GM21447 (cell line): ENCODE results near the gene TNFRSF25.

Experiments
- ATAC-seq: cut with Tn5 transposase; IDR thresholded peaks from one replicate; pipeline ENCODE4 v1.9.1; 2021; ENCODE audit not compliant: unreplicated experiment

The TNFRSF25 gene

GRCh38 chr1:6466023-6466422, at the start of gene TNFRSF25:
Gene TNFRSF25 (minus strand): TSS chr1:6466173. CDS start chr1:6466107, 66 bp downstream.
- no peak for ATAC-seq

GRCh38 chr1:6515771-6516170, 49.8 kb upstream of the TNFRSF25 start:
- no peak for ATAC-seq

GRCh38 chr1:6513320-6513801, 47.4 kb upstream of the TNFRSF25 start:
- ATAC-seq = no peak

GRCh38 chr1:6512908-6513280, 46.9 kb upstream of the TNFRSF25 start:
- no peak for ATAC-seq

GRCh38 chr1:6512245-6512907, 46.4 kb upstream of the TNFRSF25 start:
- no peak for ATAC-seq

GRCh38 chr1:6511561-6512244, 45.7 kb upstream of the TNFRSF25 start:
- ATAC-seq = no peak

- no peak for ATAC-seq
Measured at GRCh38 chr1:6511056-6511455, 45.1 kb upstream of the TNFRSF25 start.

- ATAC-seq = no peak
Measured at GRCh38 chr1:6510493-6510892, 44.5 kb upstream of the TNFRSF25 start.

GRCh38 chr1:6509919-6510291, 43.9 kb upstream of the TNFRSF25 start:
- ATAC-seq = no peak

GRCh38 chr1:6509220-6509918, 43.4 kb upstream of the TNFRSF25 start:
- no peak for ATAC-seq

GRCh38 chr1:6508816-6509189, 42.8 kb upstream of the TNFRSF25 start:
- no peak for ATAC-seq

GRCh38 chr1:6508154-6508815, 42.3 kb upstream of the TNFRSF25 start:
- no peak for ATAC-seq

GRCh38 chr1:6507461-6507911, 41.5 kb upstream of the TNFRSF25 start:
- ATAC-seq = no peak

GRCh38 chr1:6507037-6507428, 41.1 kb upstream of the TNFRSF25 start:
- ATAC-seq = no peak

GRCh38 chr1:6506210-6507036, 40.5 kb upstream of the TNFRSF25 start:
- no peak for ATAC-seq

- ATAC-seq = no peak
Measured at GRCh38 chr1:6505367-6506209, 39.6 kb upstream of the TNFRSF25 start.

- ATAC-seq = no peak
Measured at GRCh38 chr1:6504887-6505286, 38.9 kb upstream of the TNFRSF25 start.

- no peak for ATAC-seq
Measured at GRCh38 chr1:6503884-6504602, 38.1 kb upstream of the TNFRSF25 start.
